Liver (tissue), 9 donors: ENCODE data around the gene AKT1S1. TPM values are rescaled to one million over a fixed set of nuclear protein-coding genes. Genes with fewer than 3 reads are reported as not detected.

Source experiments
- DNase-seq: peaks from one replicate; pipeline ENCODE4 v3.0.0-alpha.2; 2017; ENCODE audit warnings: low spot score
- H3K27ac ChIP-seq, 2 donors: one replicate each; pipeline ENCODE4 v1.7.0; 2013; ENCODE audit warnings: inconsistent platforms in 2 of 2, low read length in 2 of 2, control low read depth in 1 of 2, low read depth in 1 of 2, mild to moderate bottlenecking in 1 of 2
- H3K27me3 ChIP-seq, 4 donors: one replicate each; pipeline versions ENCODE4 v1.6.1 to v1.7.0; 2013; ENCODE audit warnings: low read length in 3 of 4, inconsistent platforms in 1 of 4, mild to moderate bottlenecking in 1 of 4, moderate library complexity in 1 of 4; ENCODE audit not compliant: control insufficient read depth in 4 of 4, insufficient read depth in 4 of 4
- H3K36me3 ChIP-seq, 4 donors: one replicate each; pipeline versions ENCODE4 v1.6.1 to v1.7.0; 2013; ENCODE audit warnings: low read length in 3 of 4, mild to moderate bottlenecking in 3 of 4, low read depth in 1 of 4, moderate library complexity in 1 of 4; ENCODE audit not compliant: control insufficient read depth in 4 of 4, insufficient read depth in 3 of 4
- H3K4me1 ChIP-seq, 4 donors: one replicate each; pipeline versions ENCODE4 v1.6.1 to v1.7.0; 2013; ENCODE audit warnings: low read length in 3 of 4, mild to moderate bottlenecking in 3 of 4, moderate library complexity in 1 of 4; ENCODE audit not compliant: control insufficient read depth in 4 of 4, insufficient read depth in 4 of 4
- H3K4me3 ChIP-seq, 3 donors: one replicate each; pipeline versions ENCODE4 v1.6.1 to v1.7.0; 2013; ENCODE audit warnings: low read length in 3 of 3, control low read depth in 1 of 3, low read depth in 1 of 3, mild to moderate bottlenecking in 1 of 3
- H3K9ac ChIP-seq, 2 donors: one replicate each; pipeline ENCODE4 v1.7.0; 2013; ENCODE audit warnings: low read length in 2 of 2, mild to moderate bottlenecking in 2 of 2, moderate library complexity in 2 of 2, control low read depth in 1 of 2, low read depth in 1 of 2
- H3K9me3 ChIP-seq, 4 donors: one replicate each; pipeline versions ENCODE4 v1.6.1 to v1.7.0; 2013; ENCODE audit warnings: low read length in 3 of 4; ENCODE audit not compliant: control insufficient read depth in 4 of 4
- ATF3 ChIP-seq: IDR thresholded peaks from 2 replicates; pipeline ENCODE4 v1.6.1; 2016; ENCODE audit warnings: antibody characterized with exemption
- EGR1 ChIP-seq, 2 donors: IDR thresholded peaks; 2 replicates each; pipeline ENCODE4 v1.6.1; 2016 to 2018; ENCODE audit warnings: antibody characterized with exemption in 2 of 2, low read depth in 2 of 2
- FOXA1 ChIP-seq: IDR thresholded peaks from 2 replicates; pipeline ENCODE4 v1.6.1; 2016; ENCODE audit warnings: antibody characterized with exemption
- HNF4A ChIP-seq, 2 donors: conservative IDR thresholded peaks; 2 replicates each; pipeline ENCODE4 v1.6.1; 2016; ENCODE audit warnings: antibody characterized with exemption in 2 of 2, mild to moderate bottlenecking in 2 of 2
- JUND ChIP-seq, 2 donors: IDR thresholded peaks; 2 replicates each; pipeline ENCODE4 v1.6.1; 2016; ENCODE audit warnings: antibody characterized with exemption in 2 of 2
- MAX ChIP-seq: IDR thresholded peaks from 2 replicates; pipeline ENCODE4 v1.6.1; 2016; ENCODE audit warnings: antibody characterized with exemption
- NR2F2 ChIP-seq: IDR thresholded peaks from 2 replicates; pipeline ENCODE4 v1.6.1; 2016; ENCODE audit warnings: antibody characterized with exemption
- REST ChIP-seq: IDR thresholded peaks from 2 replicates; pipeline ENCODE4 v1.6.1; 2016; ENCODE audit warnings: antibody characterized with exemption, mild to moderate bottlenecking
- SP1 ChIP-seq: IDR thresholded peaks from 2 replicates; pipeline ENCODE4 v1.6.1; 2018; ENCODE audit warnings: antibody characterized with exemption, mild to moderate bottlenecking
- WGBS: extraction: QIAGEN DNeasy Blood & Tissue Kit; methylation state at CpG from one replicate; pipeline ENCODE4 v1.1.7; 2013; 5-methylcytosine and 5-hydroxymethylcytosine counted together
- polyA plus RNA-seq, 2 donors: library from polyadenylated mRNA; stranded (reverse) in 1 of 2; unstranded in 1 of 2; fragments of 200-250 nt in 1 of 2; fragments of >200 nt in 1 of 2; fragmentation: Nextera tagmentation in 1 of 2; extraction: Ambion mirVana in 1 of 2; gene quantifications; one replicate each; pipeline versions ENCODE4 v1.2.1 to v1.2.3, GENCODE V29; 2013 to 2015
- total RNA-seq, 2 donors: library from RNA; depleted of rRNA; stranded (reverse); fragments of >200 nt; gene quantifications; one replicate each; pipeline ENCODE4 v1.2.3, GENCODE V29; 2014
- TF ChIP-seq, protein P1 (sequence below): IDR thresholded peaks from 2 replicates; pipeline ENCODE4 v1.6.1; 2016; ENCODE audit warnings: antibody characterized with exemption
- donor health status: healthy.
- donor health status: healthy.
- donor health status: healthy.
- donor health status: healthy.
- donor health status: healthy.

Gene AKT1S1
- total and polyA plus RNA-seq, 4 donors = 6.8 to 43.9 (median 12.9) TPM

DNA sequence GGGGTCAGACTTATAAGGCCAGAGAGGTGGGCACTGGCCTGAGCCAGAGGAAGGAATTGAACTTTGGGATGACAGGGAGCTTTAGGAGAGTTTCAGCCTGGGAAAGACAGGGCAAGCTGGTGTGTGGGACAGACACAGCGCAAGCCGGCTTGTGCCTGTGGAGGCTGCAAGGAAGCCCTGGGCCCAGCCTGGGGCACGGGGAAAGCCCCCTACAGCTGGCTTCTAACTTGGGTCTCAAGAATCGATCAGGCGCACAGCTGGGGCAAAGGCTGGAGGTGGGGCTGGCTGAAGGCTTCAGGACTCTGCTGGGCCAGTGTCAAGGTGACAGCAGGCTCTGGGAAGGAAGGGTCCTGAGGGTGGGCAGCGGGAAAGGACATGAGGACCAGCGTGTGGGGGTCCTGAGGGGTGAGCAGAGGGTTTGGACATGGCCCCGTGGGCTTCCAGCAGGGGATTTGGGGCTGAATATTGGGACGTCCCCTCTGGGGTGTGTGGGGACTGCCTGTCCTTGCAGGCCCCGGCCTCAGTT is 23.2 kb downstream of the AKT1S1 start (continued):
- TF ChIP-seq REST (no peak), NR2F2 (no peak), ATF3 (no peak), JUND (IDR thresholded peaks at IDR 0.05) (no peak)
- TF ChIP-seq, protein P1, sequence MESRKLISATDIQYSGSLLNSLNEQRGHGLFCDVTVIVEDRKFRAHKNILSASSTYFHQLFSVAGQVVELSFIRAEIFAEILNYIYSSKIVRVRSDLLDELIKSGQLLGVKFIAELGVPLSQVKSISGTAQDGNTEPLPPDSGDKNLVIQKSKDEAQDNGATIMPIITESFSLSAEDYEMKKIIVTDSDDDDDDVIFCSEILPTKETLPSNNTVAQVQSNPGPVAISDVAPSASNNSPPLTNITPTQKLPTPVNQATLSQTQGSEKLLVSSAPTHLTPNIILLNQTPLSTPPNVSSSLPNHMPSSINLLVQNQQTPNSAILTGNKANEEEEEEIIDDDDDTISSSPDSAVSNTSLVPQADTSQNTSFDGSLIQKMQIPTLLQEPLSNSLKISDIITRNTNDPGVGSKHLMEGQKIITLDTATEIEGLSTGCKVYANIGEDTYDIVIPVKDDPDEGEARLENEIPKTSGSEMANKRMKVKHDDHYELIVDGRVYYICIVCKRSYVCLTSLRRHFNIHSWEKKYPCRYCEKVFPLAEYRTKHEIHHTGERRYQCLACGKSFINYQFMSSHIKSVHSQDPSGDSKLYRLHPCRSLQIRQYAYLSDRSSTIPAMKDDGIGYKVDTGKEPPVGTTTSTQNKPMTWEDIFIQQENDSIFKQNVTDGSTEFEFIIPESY = no peak

DNA sequence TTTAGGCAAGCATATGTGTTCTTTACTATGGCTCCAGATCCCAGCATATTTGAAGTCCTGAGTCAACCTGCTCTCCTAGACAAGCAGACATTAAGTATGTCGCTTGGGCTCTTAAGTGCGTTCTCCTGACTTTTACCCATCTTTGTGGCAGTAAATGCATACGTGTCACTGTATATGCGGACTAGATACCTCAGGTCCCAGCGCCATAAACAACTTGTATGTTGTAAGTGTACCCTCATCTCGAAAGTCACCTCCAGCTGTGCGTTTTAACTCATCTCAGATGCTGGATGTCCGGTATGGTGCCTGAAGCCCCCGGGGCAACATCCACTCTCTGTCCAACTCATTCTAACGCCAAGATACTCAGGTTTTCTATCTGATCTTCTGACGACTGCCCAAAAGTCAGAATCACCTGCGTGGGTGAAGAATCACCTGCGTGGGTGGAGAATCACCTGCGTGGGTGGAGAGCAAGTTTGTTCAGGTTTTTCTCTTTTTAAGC is 24.5 kb downstream of the AKT1S1 start:
- Histone ChIP-seq H3K4me1 (peaks cover 3 to 19% (median 13%) of the 10 kb centered on the region in 4 donors), H3K4me3 (no peak overlapping the region), H3K27me3 (no peaks in the 10 kb centered on the region), H3K9me3 (no peaks in the 10 kb centered on the region), H3K9ac (no peak overlapping the region), H3K36me3 (peaks cover 0 to 14% (median 1%) of the 10 kb centered on the region in 4 donors), H3K27ac (no peak overlapping the region)
- DNase-seq = no peak
- 72% methylated on average over 14 of the region's 14 CpGs for WGBS
- TF ChIP-seq SP1 (no peak), EGR1 (IDR thresholded peaks at IDR 0.05; ENCODE audit: low read depth in 2 of 2) (no peak), MAX (no peak), FOXA1 (no peak), HNF4A (conservative IDR thresholded peaks at IDR 0.05) (no peak), REST (no peak), NR2F2 (no peak)
- TF ChIP-seq, protein P1 = no peak
